HG03175 (cell line): ENCODE data around the gene ITGB1BP1.

Source experiments
- ATAC-seq: cut with Tn5 transposase; IDR thresholded peaks from one replicate; pipeline ENCODE4 v1.9.1; 2021; ENCODE audit warnings: mild to moderate bottlenecking, moderate library complexity; ENCODE audit not compliant: unreplicated experiment

ITGB1BP1 gene

GRCh38 chr2:9428965-9429577 lies 5.7 kb upstream of the ITGB1BP1 start:
- no peak for ATAC-seq

- ATAC-seq = no peak
Measured at GRCh38 chr2:9424447-9425164, 1.3 kb upstream of the ITGB1BP1 start.

- ATAC-seq = peak; percentile 4
Measured at GRCh38 chr2:9423922-9424272, 569 bp upstream of the ITGB1BP1 start.

GRCh38 chr2:9422321-9423099 lies 818 bp downstream of the ITGB1BP1 start:
- peak; percentile 41 for ATAC-seq

GRCh38 chr2:9420495-9420894 lies 2.8 kb downstream of the ITGB1BP1 start:
- ATAC-seq = no peak

- ATAC-seq = no peak
Measured at GRCh38 chr2:9419541-9419940, 3.8 kb downstream of the ITGB1BP1 start.

- no peak for ATAC-seq
Measured at GRCh38 chr2:9418746-9419145, 4.6 kb downstream of the ITGB1BP1 start.

GRCh38 chr2:9417725-9418124 lies 5.6 kb downstream of the ITGB1BP1 start:
- ATAC-seq = no peak

- no peak for ATAC-seq
Measured at GRCh38 chr2:9416962-9417316, 6.4 kb downstream of the ITGB1BP1 start.

- ATAC-seq = no peak
Measured at GRCh38 chr2:9416267-9416961, 6.9 kb downstream of the ITGB1BP1 start.

GRCh38 chr2:9415516-9416169 lies 7.7 kb downstream of the ITGB1BP1 start:
- no peak for ATAC-seq

- ATAC-seq = no peak
Measured at GRCh38 chr2:9412781-9413180, 10.5 kb downstream of the ITGB1BP1 start.

GRCh38 chr2:9410108-9410507 lies 13.2 kb downstream of the ITGB1BP1 start:
- no peak for ATAC-seq

- ATAC-seq = no peak
Measured at GRCh38 chr2:9408641-9409151, 14.6 kb downstream of the ITGB1BP1 start.

GRCh38 chr2:9407363-9407811 lies 15.9 kb downstream of the ITGB1BP1 start:
- ATAC-seq = no peak

- ATAC-seq = no peak
Measured at GRCh38 chr2:9406529-9407362, 16.6 kb downstream of the ITGB1BP1 start.

GRCh38 chr2:9405636-9406035 lies 17.7 kb downstream of the ITGB1BP1 start:
- no peak for ATAC-seq

- no peak for ATAC-seq
Measured at GRCh38 chr2:9404451-9404850, 18.9 kb downstream of the ITGB1BP1 start.

GRCh38 chr2:9403924-9404323 lies 19.4 kb downstream of the ITGB1BP1 start:
- no peak for ATAC-seq
